Activated CD8-positive, alpha-beta memory T cell treated with anti-CD3 and anti-CD28 coated beads, Interleukin-2, amount 50 U/mL, for 24 hours (primary cell): ENCODE measurements around the gene FAM222A.

Experiments used
- DNase-seq: peaks from one replicate; pipeline ENCODE4 v3.0.0-alpha.2; 2020; ENCODE audit errors: extremely low read depth

FAM222A gene

GRCh38 chr12:109737126-109737525 is 23.5 kb downstream of the FAM222A start:
- no peak for DNase-seq

GRCh38 chr12:109737631-109738030 is 24.0 kb downstream of the FAM222A start:
- no peak for DNase-seq

- no peak for DNase-seq
Observed at GRCh38 chr12:109738209-109738608, 24.6 kb downstream of the FAM222A start.

GRCh38 chr12:109738878-109739665 is 25.4 kb downstream of the FAM222A start:
- no peak for DNase-seq

- DNase-seq: no peak
Observed at GRCh38 chr12:109739747-109740693, 26.4 kb downstream of the FAM222A start.

GRCh38 chr12:109740694-109741245 is 27.1 kb downstream of the FAM222A start:
- DNase-seq: no peak

GRCh38 chr12:109741286-109741969 is 27.8 kb downstream of the FAM222A start:
- no peak for DNase-seq

GRCh38 chr12:109741970-109742703 is 28.5 kb downstream of the FAM222A start:
- DNase-seq: no peak

- no peak for DNase-seq
Observed at GRCh38 chr12:109743076-109743910, 29.7 kb downstream of the FAM222A start.

- no peak for DNase-seq
Observed at GRCh38 chr12:109744026-109744425, 30.4 kb downstream of the FAM222A start.

- DNase-seq: no peak
Observed at GRCh38 chr12:109744986-109745942, 31.6 kb downstream of the FAM222A start.

GRCh38 chr12:109752117-109753053 is 38.8 kb downstream of the FAM222A start:
- no peak for DNase-seq

GRCh38 chr12:109753054-109753401 is 39.4 kb downstream of the FAM222A start:
- no peak for DNase-seq

- no peak for DNase-seq
Observed at GRCh38 chr12:109753959-109754358, 40.3 kb downstream of the FAM222A start.

GRCh38 chr12:109756457-109756856 is 42.8 kb downstream of the FAM222A start:
- DNase-seq: no peak

GRCh38 chr12:109757671-109758265 is 44.1 kb downstream of the FAM222A start:
- DNase-seq: no peak
